Panc1 (cell line): ENCODE results near the gene CYTH3. TPM values are rescaled to one million over a fixed set of nuclear protein-coding genes. Genes with fewer than 3 reads are reported as not detected.

Experiments used
- ATAC-seq: fragments of 200-7000 bp; cut with Tn5 transposase; 2 replicates; pipeline ENCODE4 v1.9.1; 2020; ENCODE audit warnings: mild to moderate bottlenecking, moderate library complexity
- BruUV-seq: library from RNA; stranded (reverse); fragments of 400-500 nt; replicated peaks from 2 replicates; lab custom pipeline; 2021; lab: Mats Ljungman, UMichigan
- CTCF ChIA-PET: fragments of 300-600 bp; sonication (Branson Sonifier 250); formaldehyde crosslinking; loops from one replicate; lab custom pipeline; 2022; ENCODE audit warnings: antibody characterized with exemption; lab: Charles Lee
- POLR2A ChIA-PET: fragments of 300-600 bp; sonication (Branson Sonifier 250); formaldehyde crosslinking; loops from one replicate; lab custom pipeline; 2022; ENCODE audit warnings: antibody characterized with exemption; lab: Charles Lee
- DNase-seq: peaks from one replicate; pipeline ENCODE4 v3.0.0-alpha.2; 2010; ENCODE audit warnings: low read depth, low spot score
- H3K27ac ChIP-seq: 2 replicates; pipeline ENCODE4 v1.5.1; 2011; ENCODE audit warnings: mild to moderate bottlenecking, low read length, inconsistent platforms
- H3K27me3 ChIP-seq: fragments of 200-500 bp; sonication (Bioruptor generic); 2 replicates; pipeline ENCODE4 v1.6.0; 2014; ENCODE audit warnings: low read length, inconsistent platforms; ENCODE audit not compliant: control insufficient read depth, insufficient read depth
- H3K36me3 ChIP-seq: fragments of 200-500 bp; sonication (Bioruptor generic); 2 replicates; pipeline ENCODE4 v1.5.1; 2014; ENCODE audit warnings: inconsistent platforms, mild to moderate bottlenecking, low read length, moderate library complexity; ENCODE audit not compliant: control insufficient read depth, insufficient read depth
- H3K4me1 ChIP-seq: 2 replicates; pipeline ENCODE4 v1.5.1; 2011; ENCODE audit warnings: inconsistent platforms, mild to moderate bottlenecking, low read length, moderate library complexity; ENCODE audit not compliant: control insufficient read depth, insufficient read depth
- H3K4me3 ChIP-seq, 2 experiments: 2 replicates each; pipeline ENCODE4 v1.5.1; 2011 to 2012; ENCODE audit warnings: low read depth in 2 of 2, low read length in 2 of 2, mild to moderate bottlenecking in 2 of 2, inconsistent platforms in 1 of 2, moderate library complexity in 1 of 2
- H3K9me3 ChIP-seq: fragments of 200-500 bp; sonication (Bioruptor generic); 2 replicates; pipeline ENCODE4 v1.5.1; 2014; ENCODE audit warnings: low read depth, mild to moderate bottlenecking, inconsistent platforms, low read length, moderate library complexity; ENCODE audit not compliant: control insufficient read depth, insufficient read depth
- POLR2AphosphoS5 ChIP-seq: IDR thresholded peaks from 2 replicates; pipeline ENCODE4 v1.6.1; 2012; ENCODE audit warnings: mild to moderate bottlenecking, low read depth, low read length, moderate library complexity
- SIN3A ChIP-seq: IDR thresholded peaks from 2 replicates; pipeline ENCODE4 v1.6.1; 2012; ENCODE audit warnings: low read depth, mild to moderate bottlenecking, low read length, moderate library complexity, borderline replicate concordance; ENCODE audit not compliant: insufficient read depth
- TCF7L2 ChIP-seq: IDR thresholded peaks from 2 replicates; pipeline ENCODE4 v1.6.1; 2011; ENCODE audit warnings: mild to moderate bottlenecking, low read depth, low read length, inconsistent platforms
- in situ Hi-C: cut with HindIII; loops from 2 replicates; pipeline ENCODE4 v1.10.0; 2016; ENCODE audit warnings: low sequenced_read_pairs, low pct_unique_long_range_greater_than_20kb
- intact Hi-C: fragments of 100-400 bp; cut with micrococcal nuclease; formaldehyde crosslinking; loops from one replicate; pipeline ENCODE4 v1.10.0; 2022; ENCODE audit not compliant: unreplicated experiment
- total RNA-seq: library from RNA; stranded (reverse); gene quantifications from one replicate; pipeline ENCODE4 v1.2.1, GENCODE V29; 2021; ENCODE audit not compliant: unreplicated experiment
- TF ChIP-seq, protein P1 (sequence below): fragments of 450-650 bp; IDR thresholded peaks from 2 replicates; pipeline ENCODE4 v1.5.1; 2017; ENCODE audit warnings: mild to moderate bottlenecking
- TF ChIP-seq, protein P2 (sequence below), 2 experiments: IDR thresholded peaks; 2 replicates each; pipeline ENCODE4 v1.6.1; 2011 to 2012; ENCODE audit warnings: low read depth in 2 of 2, control low read depth in 1 of 2, low read length in 1 of 2, mild to moderate bottlenecking in 1 of 2, moderate library complexity in 1 of 2; ENCODE audit not compliant: insufficient read depth in 1 of 2

Gene CYTH3
- total RNA-seq, 1 experiment from 2014 or later: 35.5 TPM

DNA sequence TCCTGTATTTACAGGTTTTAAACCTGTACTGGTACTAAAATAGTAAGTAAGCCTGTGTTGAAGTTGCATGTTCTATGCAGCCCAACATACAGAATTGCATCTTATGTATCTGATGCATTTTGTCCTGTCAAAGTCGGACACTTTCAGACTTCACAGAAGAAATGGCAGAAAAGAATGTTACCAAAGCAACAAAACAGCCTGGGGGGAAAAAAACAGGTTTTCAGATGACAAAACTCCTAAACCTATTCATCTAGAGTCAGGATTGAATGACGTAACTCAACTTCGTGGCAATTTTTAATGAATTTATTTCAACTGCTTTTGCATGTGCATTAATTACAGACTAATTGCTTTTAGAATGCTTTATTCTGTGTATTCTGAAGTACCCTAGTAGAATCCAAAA is 28.4 kb downstream of the CYTH3 start:
- no peak for DNase-seq
- H3K9me3 ChIP-seq: no peaks in the 10 kb centered on the region
- in situ Hi-C loops: no loop called here
- ATAC-seq: no peak
- H3K4me3 ChIP-seq: no peak overlapping the region
- H3K27me3 ChIP-seq: no peaks in the 10 kb centered on the region
- no TSS peak for BruUV-seq
- ChIA-PET POLR2A (no interaction called here), CTCF (no interaction called here)
- TF ChIP-seq, protein P1, sequence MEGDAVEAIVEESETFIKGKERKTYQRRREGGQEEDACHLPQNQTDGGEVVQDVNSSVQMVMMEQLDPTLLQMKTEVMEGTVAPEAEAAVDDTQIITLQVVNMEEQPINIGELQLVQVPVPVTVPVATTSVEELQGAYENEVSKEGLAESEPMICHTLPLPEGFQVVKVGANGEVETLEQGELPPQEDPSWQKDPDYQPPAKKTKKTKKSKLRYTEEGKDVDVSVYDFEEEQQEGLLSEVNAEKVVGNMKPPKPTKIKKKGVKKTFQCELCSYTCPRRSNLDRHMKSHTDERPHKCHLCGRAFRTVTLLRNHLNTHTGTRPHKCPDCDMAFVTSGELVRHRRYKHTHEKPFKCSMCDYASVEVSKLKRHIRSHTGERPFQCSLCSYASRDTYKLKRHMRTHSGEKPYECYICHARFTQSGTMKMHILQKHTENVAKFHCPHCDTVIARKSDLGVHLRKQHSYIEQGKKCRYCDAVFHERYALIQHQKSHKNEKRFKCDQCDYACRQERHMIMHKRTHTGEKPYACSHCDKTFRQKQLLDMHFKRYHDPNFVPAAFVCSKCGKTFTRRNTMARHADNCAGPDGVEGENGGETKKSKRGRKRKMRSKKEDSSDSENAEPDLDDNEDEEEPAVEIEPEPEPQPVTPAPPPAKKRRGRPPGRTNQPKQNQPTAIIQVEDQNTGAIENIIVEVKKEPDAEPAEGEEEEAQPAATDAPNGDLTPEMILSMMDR: no peak
- no peak for TF ChIP-seq SIN3A
- TF ChIP-seq, protein P2, sequence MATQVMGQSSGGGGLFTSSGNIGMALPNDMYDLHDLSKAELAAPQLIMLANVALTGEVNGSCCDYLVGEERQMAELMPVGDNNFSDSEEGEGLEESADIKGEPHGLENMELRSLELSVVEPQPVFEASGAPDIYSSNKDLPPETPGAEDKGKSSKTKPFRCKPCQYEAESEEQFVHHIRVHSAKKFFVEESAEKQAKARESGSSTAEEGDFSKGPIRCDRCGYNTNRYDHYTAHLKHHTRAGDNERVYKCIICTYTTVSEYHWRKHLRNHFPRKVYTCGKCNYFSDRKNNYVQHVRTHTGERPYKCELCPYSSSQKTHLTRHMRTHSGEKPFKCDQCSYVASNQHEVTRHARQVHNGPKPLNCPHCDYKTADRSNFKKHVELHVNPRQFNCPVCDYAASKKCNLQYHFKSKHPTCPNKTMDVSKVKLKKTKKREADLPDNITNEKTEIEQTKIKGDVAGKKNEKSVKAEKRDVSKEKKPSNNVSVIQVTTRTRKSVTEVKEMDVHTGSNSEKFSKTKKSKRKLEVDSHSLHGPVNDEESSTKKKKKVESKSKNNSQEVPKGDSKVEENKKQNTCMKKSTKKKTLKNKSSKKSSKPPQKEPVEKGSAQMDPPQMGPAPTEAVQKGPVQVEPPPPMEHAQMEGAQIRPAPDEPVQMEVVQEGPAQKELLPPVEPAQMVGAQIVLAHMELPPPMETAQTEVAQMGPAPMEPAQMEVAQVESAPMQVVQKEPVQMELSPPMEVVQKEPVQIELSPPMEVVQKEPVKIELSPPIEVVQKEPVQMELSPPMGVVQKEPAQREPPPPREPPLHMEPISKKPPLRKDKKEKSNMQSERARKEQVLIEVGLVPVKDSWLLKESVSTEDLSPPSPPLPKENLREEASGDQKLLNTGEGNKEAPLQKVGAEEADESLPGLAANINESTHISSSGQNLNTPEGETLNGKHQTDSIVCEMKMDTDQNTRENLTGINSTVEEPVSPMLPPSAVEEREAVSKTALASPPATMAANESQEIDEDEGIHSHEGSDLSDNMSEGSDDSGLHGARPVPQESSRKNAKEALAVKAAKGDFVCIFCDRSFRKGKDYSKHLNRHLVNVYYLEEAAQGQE (IDR thresholded peaks at IDR 0.05; ENCODE audit: insufficient read depth in 1 of 2, low read depth in 2 of 2, low read length in 1 of 2): no peak
- TF ChIP-seq TCF7L2: no peak
- no peak for TF ChIP-seq POLR2AphosphoS5
- peaks cover 9% of the 10 kb centered on the region; the same call in 1 of the 2 replicates for H3K4me1 ChIP-seq
- H3K27ac ChIP-seq: no peak overlapping the region
- no peaks in the 10 kb centered on the region for H3K36me3 ChIP-seq
- intact Hi-C loops: no loop called here

DNA sequence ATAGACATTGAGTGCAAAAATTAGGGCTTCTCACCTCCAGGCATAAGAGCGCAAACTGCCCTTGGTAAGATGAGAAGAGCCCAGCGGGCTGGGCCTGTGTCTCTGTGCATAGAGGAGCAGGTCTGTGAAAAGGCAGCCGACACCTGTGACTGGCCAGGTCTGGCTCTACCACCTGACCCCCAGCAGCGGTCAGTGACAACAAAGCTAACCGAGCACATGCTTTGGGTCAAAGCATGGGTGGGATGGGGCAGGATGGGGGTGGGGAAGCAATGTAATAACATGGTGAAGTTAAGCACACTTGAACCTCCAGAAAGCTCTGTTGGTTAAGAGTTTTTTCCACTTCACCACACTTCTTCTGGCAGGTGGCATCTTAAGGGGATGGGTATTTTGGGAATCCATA is 29.3 kb downstream of the CYTH3 start:
- Histone ChIP-seq H3K4me3 (no peak overlapping the region), H3K4me1 (peaks cover 9% of the 10 kb centered on the region; the same call in 1 of the 2 replicates), H3K27ac (no peak overlapping the region), H3K36me3 (no peaks in the 10 kb centered on the region), H3K27me3 (no peaks in the 10 kb centered on the region), H3K9me3 (no peaks in the 10 kb centered on the region)
- intact Hi-C loops: no loop called here
- ChIA-PET POLR2A (no interaction called here), CTCF (no interaction called here)
- BruUV-seq: no TSS peak
- in situ Hi-C loops: no loop called here
- TF ChIP-seq POLR2AphosphoS5 (no peak), TCF7L2 (no peak), SIN3A (no peak)
- TF ChIP-seq, protein P2 (IDR thresholded peaks at IDR 0.05; ENCODE audit: insufficient read depth in 1 of 2, low read depth in 2 of 2, low read length in 1 of 2): no peak
- TF ChIP-seq, protein P1: no peak
- ATAC-seq (no peak), DNase-seq (no peak)
